ENCODE measurements around the gene PRKG1.
"Not testable (repeated sequence)": the region's sequence is repeated elsewhere in the genome, so short reads cannot be mapped to it uniquely, and the experiment has no call there.

Gene PRKG1

DNA sequence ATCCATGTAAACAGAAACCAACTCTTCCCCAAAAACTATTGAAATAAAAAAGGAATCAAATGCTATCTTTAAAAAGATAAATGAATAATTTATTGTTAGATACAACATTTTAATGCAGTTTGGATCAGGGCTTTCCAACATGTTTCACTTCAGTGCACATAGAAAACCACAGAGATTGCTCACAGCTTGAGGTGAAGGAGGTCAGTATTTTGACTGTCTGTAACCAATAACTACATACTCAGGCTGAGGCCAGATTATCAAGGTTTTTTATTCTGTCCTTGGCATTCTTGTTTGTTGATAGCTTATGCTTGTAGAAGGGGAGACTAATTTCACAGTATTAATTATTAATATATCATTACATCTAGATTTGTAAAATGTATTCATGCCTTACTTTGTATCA lies 195.5 kb downstream of the PRKG1 start:
- TF ChIP-seq EZH2phosphoT487 (IDR thresholded peaks at IDR 0.05; ENCODE audit: low read depth) (no peak), CTCF (IDR thresholded peaks at IDR 0.05; ENCODE audit: low read depth, low read length) (no peak)

GRCh38 chr10:51270936-51271530 lies 196.7 kb downstream of the PRKG1 start:
- Histone ChIP-seq H3K9me3 (ENCODE audit: insufficient read depth, low read length) (no peaks in the 10 kb centered on the region), H4K20me1 (ENCODE audit: insufficient read depth, low read length) (no peaks in the 10 kb centered on the region), H3K36me3 (replicated peaks; ENCODE audit: low read depth, low read length) (no peaks in the 10 kb centered on the region), H3K79me2 (ENCODE audit: low read length) (no peaks in the 10 kb centered on the region), H3K4me2 (ENCODE audit: low read length) (no peak overlapping the region), H3K4me3 (ENCODE audit: low read length) (no peak overlapping the region), H3K4me1 (ENCODE audit: low read length) (peaks cover 8% of the 10 kb centered on the region), H2AFZ (ENCODE audit: low read depth, low read length) (no peak overlapping the region), H3K9ac (ENCODE audit: low read length) (no peak overlapping the region), H3K27ac (ENCODE audit: low read length) (no peak overlapping the region), H3K27me3 (ENCODE audit: low read depth, low read length) (no peaks in the 10 kb centered on the region)
- no peak for TF ChIP-seq CTCF (IDR thresholded peaks at IDR 0.05; ENCODE audit: low read depth, low read length)
- TF ChIP-seq EZH2phosphoT487 (IDR thresholded peaks at IDR 0.05; ENCODE audit: low read depth) = no peak

More for the DNA sequence above, 195.5 kb downstream of the PRKG1 start:
- no peak overlapping the region for H3K4me3 ChIP-seq (ENCODE audit: low read length)
- no peaks in the 10 kb centered on the region for H3K36me3 ChIP-seq (replicated peaks; ENCODE audit: low read depth, low read length)
- no peak overlapping the region for H3K27ac ChIP-seq (ENCODE audit: low read length)
- no peaks in the 10 kb centered on the region for H3K79me2 ChIP-seq (ENCODE audit: low read length)
- H3K4me2 ChIP-seq (ENCODE audit: low read length) = no peak overlapping the region
- H3K9me3 ChIP-seq (ENCODE audit: insufficient read depth, low read length) = no peaks in the 10 kb centered on the region
- no peaks in the 10 kb centered on the region for H4K20me1 ChIP-seq (ENCODE audit: insufficient read depth, low read length)
- no peak overlapping the region for H3K9ac ChIP-seq (ENCODE audit: low read length)
- H3K4me1 ChIP-seq (ENCODE audit: low read length) = peaks cover 8% of the 10 kb centered on the region
- H2AFZ ChIP-seq (ENCODE audit: low read depth, low read length) = no peak overlapping the region
- H3K27me3 ChIP-seq (ENCODE audit: low read depth, low read length) = no peaks in the 10 kb centered on the region

DNA sequence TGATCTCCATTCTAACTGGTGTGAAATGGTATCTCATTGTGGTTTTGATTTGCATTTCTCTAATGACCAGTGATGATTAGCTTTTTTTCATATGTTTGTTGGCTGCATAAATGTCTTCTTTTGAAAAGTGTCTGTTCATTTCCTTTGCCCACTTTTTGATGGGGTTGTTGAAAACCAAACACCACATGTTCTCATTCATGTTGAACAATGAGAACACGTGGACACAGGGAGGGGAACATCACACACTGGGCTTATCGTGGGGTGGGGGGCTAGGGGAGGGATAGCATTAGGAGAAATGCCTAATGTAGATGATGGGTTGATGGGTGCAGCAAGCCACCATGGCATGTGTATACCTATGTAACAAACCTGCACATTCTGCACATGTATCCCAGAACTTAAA lies 197.8 kb downstream of the PRKG1 start:
- H2AFZ ChIP-seq (ENCODE audit: low read depth, low read length); H3K27me3 ChIP-seq (ENCODE audit: low read depth, low read length); H3K27ac ChIP-seq (ENCODE audit: low read length); H3K36me3 ChIP-seq (replicated peaks; ENCODE audit: low read depth, low read length); H3K9ac ChIP-seq (ENCODE audit: low read length); H3K4me1 ChIP-seq (ENCODE audit: low read length); H3K79me2 ChIP-seq (ENCODE audit: low read length); H4K20me1 ChIP-seq (ENCODE audit: insufficient read depth, low read length); H3K4me3 ChIP-seq (ENCODE audit: low read length); H3K4me2 ChIP-seq (ENCODE audit: low read length); H3K9me3 ChIP-seq (ENCODE audit: insufficient read depth, low read length): not testable (repeated sequence)

GRCh38 chr10:51272555-51272954 lies 198.3 kb downstream of the PRKG1 start:
- TF ChIP-seq EZH2phosphoT487 (IDR thresholded peaks at IDR 0.05; ENCODE audit: low read depth) (no peak), CTCF (IDR thresholded peaks at IDR 0.05; ENCODE audit: low read depth, low read length) (no peak)
- no peak overlapping the region for H3K9ac ChIP-seq (ENCODE audit: low read length)
- H3K27ac ChIP-seq (ENCODE audit: low read length) = no peak overlapping the region
- H2AFZ ChIP-seq (ENCODE audit: low read depth, low read length) = no peak overlapping the region
- H3K36me3 ChIP-seq (replicated peaks; ENCODE audit: low read depth, low read length) = no peaks in the 10 kb centered on the region
- peaks cover 8% of the 10 kb centered on the region for H3K4me1 ChIP-seq (ENCODE audit: low read length)
- no peaks in the 10 kb centered on the region for H3K9me3 ChIP-seq (ENCODE audit: insufficient read depth, low read length)
- H3K4me2 ChIP-seq (ENCODE audit: low read length) = no peak overlapping the region
- no peak overlapping the region for H3K4me3 ChIP-seq (ENCODE audit: low read length)
- H4K20me1 ChIP-seq (ENCODE audit: insufficient read depth, low read length) = no peaks in the 10 kb centered on the region
- no peaks in the 10 kb centered on the region for H3K79me2 ChIP-seq (ENCODE audit: low read length)
- no peaks in the 10 kb centered on the region for H3K27me3 ChIP-seq (ENCODE audit: low read depth, low read length)

All from OCI-LY3 (cell line).